ENCODE results near the gene EOMES. TPM values are rescaled to one million over a fixed set of nuclear protein-coding genes. Genes with fewer than 3 reads are reported as not detected.

Gene EOMES
- total RNA-seq, result 0.09 and 0.35 TPM in 2 replicates

DNA sequence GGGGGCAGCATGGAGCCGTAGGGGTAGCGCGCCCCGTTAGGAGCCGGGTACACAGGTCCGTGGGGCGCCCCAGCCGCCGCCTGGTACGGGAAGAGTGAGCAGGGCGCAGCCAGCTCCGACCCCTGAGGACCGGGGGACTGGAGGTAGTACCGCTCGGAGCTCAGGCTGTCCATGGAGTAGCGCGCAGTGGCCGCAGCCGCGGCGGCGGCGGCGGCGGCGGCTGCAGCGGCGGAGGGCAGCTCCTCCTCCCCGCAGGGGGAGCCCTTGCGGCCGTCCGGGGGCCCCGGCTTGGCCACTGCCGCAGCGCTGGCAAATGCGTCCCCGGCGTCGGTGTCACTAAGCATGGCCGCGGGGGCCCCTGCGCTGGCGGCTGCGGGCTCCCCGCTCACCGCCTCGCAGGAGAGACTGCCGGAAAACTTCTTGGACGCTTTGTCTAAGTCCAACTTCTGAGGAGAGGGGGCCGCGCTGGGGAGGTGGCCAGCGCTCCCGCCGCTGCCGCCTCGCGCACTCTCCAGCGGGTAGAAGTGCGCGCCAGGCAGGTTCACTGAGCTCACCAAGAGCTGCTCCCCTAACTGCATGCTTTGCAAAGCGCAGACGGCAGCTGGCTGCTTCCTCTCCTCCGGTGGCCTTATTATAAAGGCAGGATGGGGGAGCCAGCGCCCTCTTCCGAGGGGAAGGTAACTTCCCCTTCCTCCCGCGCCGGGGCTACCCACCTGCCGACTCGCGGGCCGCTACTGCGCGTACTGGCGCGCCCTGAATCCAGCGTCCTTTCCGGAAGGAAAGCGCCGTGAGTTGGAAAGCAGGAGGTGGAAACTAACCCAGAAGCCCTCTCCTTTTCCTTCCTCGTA lies at the start of gene EOMES:
EOMES (minus strand) TSS at position 607 of the 848 bp plus-strand sequence; CDS start at position 578, 29 bp downstream.

Other genes starting within 250 kb of the EOMES start
- gene SLC4A7, start 237.9 kb downstream of the EOMES start, total RNA-seq, result 12.8 and 14.8 TPM in 2 replicates